K562 (cell line): Measurements from ENCODE around the gene ACTR3C. TPM values are rescaled to one million over a fixed set of nuclear protein-coding genes. Genes with fewer than 3 reads are reported as not detected.

Experiments used
- CCAR2 ChIP-seq: fragments of 200-400 bp; formaldehyde crosslinking; IDR thresholded peaks from 2 replicates; pipeline ENCODE4 v1.6.1; 2017; ENCODE audit warnings: mild to moderate bottlenecking, low read depth, low read length
- ERF ChIP-seq: fragments of 450-650 bp; formaldehyde crosslinking; IDR thresholded peaks from 2 replicates; pipeline ENCODE4 v1.4.0; 2020; ENCODE audit warnings: mild to moderate bottlenecking, mixed read lengths
- KDM1A ChIP-seq, 2 experiments: fragments of 450-650 bp; IDR thresholded peaks; 2 replicates each; pipeline ENCODE4 v1.6.1; 2016; ENCODE audit warnings: mild to moderate bottlenecking in 2 of 2
- KDM2B ChIP-seq: fragments of 250-450 bp; sonication (Bioruptor Pico); IDR thresholded peaks from 2 replicates; pipeline ENCODE4 v1.8.0; 2021; ENCODE audit warnings: mild to moderate bottlenecking, moderate library complexity
- LCOR ChIP-seq: sonication (generic); formaldehyde crosslinking; IDR thresholded peaks from 2 replicates; pipeline ENCODE4 v1.8.0; 2022; ENCODE audit warnings: mild to moderate bottlenecking, missing genetic modification reagents
- LEF1 ChIP-seq: fragments of 450-650 bp; IDR thresholded peaks from 2 replicates; pipeline ENCODE4 v1.6.1; 2016; ENCODE audit warnings: mild to moderate bottlenecking
- MYC ChIP-seq, 2 experiments: fragments of 250-450 bp in 1 of 2; sonication (Bioruptor Pico) in 1 of 2; IDR thresholded peaks; 2 replicates each; pipeline versions ENCODE4 v1.5.1 to v1.6.1; 2012 to 2021; ENCODE audit warnings: low read depth in 2 of 2, borderline replicate concordance in 1 of 2, improper control_type of control experiment in 1 of 2, low read length in 1 of 2, mild to moderate bottlenecking in 1 of 2, moderate library complexity in 1 of 2
- PML ChIP-seq: IDR thresholded peaks from 2 replicates; pipeline ENCODE4 v1.6.1; 2012; ENCODE audit warnings: low read length, inconsistent platforms
- REST ChIP-seq, 2 experiments: fragments of 450-650 bp; formaldehyde crosslinking in 1 of 2; IDR thresholded peaks; 2 replicates each; pipeline versions ENCODE4 v1.4.0 to v1.6.1; 2014 to 2020; ENCODE audit warnings: mild to moderate bottlenecking in 2 of 2, borderline replicate concordance in 1 of 2, low read depth in 1 of 2
- ZFP30 ChIP-seq: fragments of 250-450 bp; sonication (Bioruptor Pico); IDR thresholded peaks from 2 replicates; pipeline ENCODE4 v1.8.0; 2022; ENCODE audit warnings: moderate library complexity, mild to moderate bottlenecking, inconsistent platforms, borderline replicate concordance
- ZNF282 ChIP-seq: sonication (generic); formaldehyde crosslinking; IDR thresholded peaks from 2 replicates; pipeline ENCODE4 v1.8.1; 2023; ENCODE audit warnings: missing genetic modification reagents
- ZNF79 ChIP-seq: fragments of 250-450 bp; sonication (Bioruptor Pico); IDR thresholded peaks from 2 replicates; pipeline ENCODE4 v1.4.0; 2020; ENCODE audit warnings: low read depth, mild to moderate bottlenecking, moderate library complexity
- polyA plus RNA-seq, 8 experiments: library from polyadenylated mRNA; depleted of rRNA in 4 of 8; stranded (reverse) in 5 of 8; unstranded in 3 of 8; fragments of >200 nt; fragmentation: Nextera tagmentation in 2 of 8; fragmentation: Illumina TruSeq in 1 of 8; extraction: Ambion mirVana in 2 of 8; extraction: Trizol in 1 of 8; gene quantifications; 2 replicates each; pipeline versions ENCODE4 v1.2.1 to v1.2.3, GENCODE V29; 2011 to 2014; ENCODE audit warnings: inconsistent platforms in 1 of 8, missing spikeins in 1 of 8
- total RNA-seq, 7 experiments: library from RNA; depleted of rRNA in 6 of 7; stranded (reverse); fragments of >200 nt in 6 of 7; fragmentation: Illumina TruSeq in 2 of 7; extraction: Trizol in 2 of 7; gene quantifications; 2 replicates each; pipeline versions ENCODE4 v1.2.1 to v1.2.3, GENCODE V29; 2011 to 2021; ENCODE audit warnings: low replicate concordance in 1 of 7
- TF ChIP-seq, protein P1 (sequence below), 2 experiments: fragments of 450-650 bp; IDR thresholded peaks; 2 replicates each; pipeline ENCODE4 v1.6.1; 2016

Gene ACTR3C
- total and polyA plus RNA-seq, 9 of the 15 experiments (the other 6 are each of a cell fraction or from before 2014, with no cell fraction given), result 9.0 to 35.4 (median 13.3) TPM

DNA sequence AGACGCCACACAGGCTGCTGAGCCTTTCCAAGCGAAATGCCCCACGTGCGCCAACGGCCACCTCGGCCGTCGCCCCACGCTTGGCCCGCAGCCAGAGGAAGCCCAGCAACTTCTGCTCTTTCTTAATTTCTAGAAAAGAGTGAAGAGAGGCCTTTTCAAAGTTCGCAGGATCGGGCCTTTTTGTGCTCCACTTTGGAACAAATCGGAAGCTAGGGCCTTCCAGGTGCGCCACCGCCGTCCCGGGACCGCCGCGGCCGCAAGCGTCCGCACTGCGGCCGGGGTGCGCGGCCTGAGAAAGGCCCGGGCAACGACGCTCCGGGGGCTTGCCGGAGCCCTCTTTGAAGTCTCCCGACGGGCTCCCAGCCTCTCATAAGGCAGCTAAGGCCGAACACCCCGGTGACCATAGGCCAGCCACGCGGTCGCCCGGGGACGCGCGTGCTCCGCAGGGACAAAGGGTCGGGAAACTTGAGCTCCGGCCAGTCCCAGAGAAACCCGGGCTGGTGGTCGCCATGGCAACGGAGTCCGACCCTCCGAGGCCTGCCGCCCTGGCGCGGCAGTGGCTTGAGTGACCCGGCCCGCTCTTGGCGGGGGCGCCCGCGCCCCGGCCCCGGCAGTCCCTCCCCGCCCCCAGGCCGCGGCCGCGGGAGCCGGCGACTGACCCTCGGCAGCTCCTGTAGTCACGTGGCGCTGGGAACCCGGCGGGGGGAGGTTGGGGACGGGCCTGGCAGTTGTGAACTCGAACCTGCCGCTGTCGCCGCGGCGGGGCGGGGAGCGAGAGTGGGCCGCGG, 44.9 kb upstream of the ACTR3C start, which contains the start of gene REPIN1 (continued):
- TF ChIP-seq ZNF282 (CRISPR knock-in tag), result no peak; the same call in 1 of the 2 replicates
- peak; percentile 90; the same call in 1 of the 2 replicates for TF ChIP-seq ERF
- TF ChIP-seq LEF1, result 0 out of 2 replicates have a peak, but pooled peaks have one; percentile 51
- TF ChIP-seq MYC (IDR thresholded peaks at IDR 0.05; ENCODE audit: low read depth, low read length), result peak; percentile 94
- TF ChIP-seq MYC (CRISPR knock-in tag; IDR thresholded peaks at IDR 0.05; ENCODE audit: borderline replicate concordance, low read depth), result peak; percentile 93; the same call in 1 of the 2 replicates
- TF ChIP-seq PML, result peak; percentile 40; the same call in 1 of the 2 replicates
- TF ChIP-seq, protein P1, sequence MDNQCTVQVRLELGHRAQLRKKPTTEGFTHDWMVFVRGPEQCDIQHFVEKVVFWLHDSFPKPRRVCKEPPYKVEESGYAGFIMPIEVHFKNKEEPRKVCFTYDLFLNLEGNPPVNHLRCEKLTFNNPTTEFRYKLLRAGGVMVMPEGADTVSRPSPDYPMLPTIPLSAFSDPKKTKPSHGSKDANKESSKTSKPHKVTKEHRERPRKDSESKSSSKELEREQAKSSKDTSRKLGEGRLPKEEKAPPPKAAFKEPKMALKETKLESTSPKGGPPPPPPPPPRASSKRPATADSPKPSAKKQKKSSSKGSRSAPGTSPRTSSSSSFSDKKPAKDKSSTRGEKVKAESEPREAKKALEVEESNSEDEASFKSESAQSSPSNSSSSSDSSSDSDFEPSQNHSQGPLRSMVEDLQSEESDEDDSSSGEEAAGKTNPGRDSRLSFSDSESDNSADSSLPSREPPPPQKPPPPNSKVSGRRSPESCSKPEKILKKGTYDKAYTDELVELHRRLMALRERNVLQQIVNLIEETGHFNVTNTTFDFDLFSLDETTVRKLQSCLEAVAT (IDR thresholded peaks at IDR 0.05), result peak in 1 of 2 experiments; percentile 19; a peak in 1 of 4 replicates
- TF ChIP-seq ZNF79 (CRISPR knock-in tag), result no peak
- TF ChIP-seq CCAR2, result no peak
- TF ChIP-seq KDM1A (IDR thresholded peaks at IDR 0.05), result no peak
- TF ChIP-seq KDM2B (CRISPR knock-in tag), result 0 out of 2 replicates have a peak, but pooled peaks have one; percentile 23
- peak; percentile 83 for TF ChIP-seq REST (IDR thresholded peaks at IDR 0.05; ENCODE audit: borderline replicate concordance)
- TF ChIP-seq REST (CRISPR knock-in tag; IDR thresholded peaks at IDR 0.05; ENCODE audit: low read depth), result peak; percentile 58; the same call in 1 of the 2 replicates
- no peak for TF ChIP-seq ZFP30 (CRISPR knock-in tag)
- peak; percentile 95 for TF ChIP-seq LCOR (CRISPR knock-in tag)
